IMR-90 (cell line): ENCODE results near the gene CNOT6.

Experiments
- CTCF ChIP-seq: conservative IDR thresholded peaks from 2 replicates; pipeline ENCODE4 v1.5.1; 2012; ENCODE audit warnings: mild to moderate bottlenecking, low read depth, low read length, improper control_type of control experiment
- NFE2L2 ChIP-seq: fragments of 150-350 bp; IDR thresholded peaks from 2 replicates; pipeline ENCODE4 v1.6.1; 2016; ENCODE audit warnings: low read depth, mild to moderate bottlenecking, low read length
- POLR2A ChIP-seq: IDR thresholded peaks from 2 replicates; pipeline ENCODE4 v1.6.1; 2012; ENCODE audit warnings: mild to moderate bottlenecking, low read depth, low read length
- RFX5 ChIP-seq: IDR thresholded peaks from 2 replicates; pipeline ENCODE4 v1.8.0; 2012; ENCODE audit warnings: low read depth, mild to moderate bottlenecking, low read length, moderate library complexity

DNA sequence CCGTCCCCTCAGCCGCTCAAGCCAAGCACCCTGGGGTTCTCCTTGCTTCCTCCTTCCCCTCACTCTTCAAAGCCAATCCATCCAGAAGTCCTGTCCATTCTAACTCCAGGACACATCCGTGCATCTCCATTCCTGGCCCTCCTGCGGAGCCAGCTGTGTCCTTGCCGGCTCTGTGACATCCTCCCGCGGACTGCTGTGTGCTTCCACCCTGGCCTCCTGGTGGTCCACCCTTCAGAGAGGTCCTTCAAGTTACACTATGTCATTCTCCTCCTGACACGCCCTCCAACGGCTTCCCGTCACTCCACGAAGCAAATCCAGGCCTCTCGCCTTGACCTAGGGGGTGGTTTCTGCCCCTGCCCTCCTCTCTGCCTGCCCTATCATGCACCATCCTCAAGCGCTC, 110.1 kb downstream of the CNOT6 start:
- TF ChIP-seq POLR2A (no peak), NFE2L2 (no peak), CTCF (no peak), RFX5 (no peak)
